ENCODE results near the gene RNF26. TPM values are rescaled to one million over a fixed set of nuclear protein-coding genes. Genes with fewer than 3 reads are reported as not detected.

The RNF26 gene
- total RNA-seq, 2 experiments from 2014 or later, result 30.2 to 31.9 TPM

- ATAC-seq (no peak), DNase-seq (no peak)
- Mint-ChIP-seq H3K4me1 (ENCODE audit: low read depth) (peaks cover 8% of the 10 kb centered on the region), H3K27ac (no peak overlapping the region), H3K36me3 (ENCODE audit: low read depth) (no peaks in the 10 kb centered on the region), H3K9me3 (no peaks in the 10 kb centered on the region), H3K4me3 (no peak overlapping the region), H3K27me3 (peaks cover 23% of the 10 kb centered on the region)
- ChIA-PET POLR2A (interaction anchor here (1.6 kb wide), 1 partner anchor 21 kb away, joined by 5 read pairs; no protein-coding TSS in a partner anchor), CTCF (interaction anchor here (1.1 to 9.0 kb wide), 21 partner anchors 9 to 194 kb away, joined by 3 to 241 read pairs (median 9); partner anchors contain the start of genes C1QTNF5, CBL, MFRP and RNF26)
- intact Hi-C loops (cut with micrococcal nuclease), result no loop called here
- no peak for TF ChIP-seq CTCF (IDR thresholded peaks at IDR 0.05)
Measured at GRCh38 chr11:119355091-119355843, 20.9 kb downstream of the RNF26 start.

- intact Hi-C loops (cut with micrococcal nuclease), result loop anchor here (2.0 kb wide), 1 partner anchor 118 kb away; no protein-coding TSS in a partner anchor
- Mint-ChIP-seq H3K4me3 (peak overlapping the region; percentile 77), H3K27ac (peak overlapping the region; percentile 41), H3K9me3 (no peaks in the 10 kb centered on the region), H3K27me3 (peaks cover 21% of the 10 kb centered on the region), H3K36me3 (ENCODE audit: low read depth) (no peaks in the 10 kb centered on the region), H3K4me1 (ENCODE audit: low read depth) (peaks cover 8% of the 10 kb centered on the region)
- POLR2A ChIA-PET, result interaction anchor here (0.7 to 1.6 kb wide), 3 partner anchors 19 to 262 kb away, joined by 3 to 5 read pairs (median 3); no protein-coding TSS in a partner anchor
- CTCF ChIA-PET, result interaction anchor here (0.7 to 9.0 kb wide), 42 partner anchors 8 to 216 kb away, joined by 3 to 241 read pairs (median 4); partner anchors contain the start of genes C1QTNF5, CBL, MFRP and NLRX1
- DNase-seq (peak; percentile 80), ATAC-seq (peak; percentile 90)
- TF ChIP-seq CTCF (IDR thresholded peaks at IDR 0.05), result peak; percentile 100
Measured at GRCh38 chr11:119356349-119357031, 22.2 kb downstream of the RNF26 start.

- H3K27ac Mint-ChIP-seq, result no peak overlapping the region
- peaks cover 20% of the 10 kb centered on the region for H3K27me3 Mint-ChIP-seq
- ChIA-PET POLR2A (interaction anchor here (1.6 kb wide), 1 partner anchor 19 kb away, joined by 5 read pairs; no protein-coding TSS in a partner anchor), CTCF (interaction anchor here (1.0 to 9.0 kb wide), 24 partner anchors 8 to 188 kb away, joined by 3 to 241 read pairs (median 7); partner anchors contain the start of genes C1QTNF5, MFRP, NLRX1 and RNF26)
- ATAC-seq (no peak), DNase-seq (no peak)
- H3K4me1 Mint-ChIP-seq (ENCODE audit: low read depth), result peaks cover 8% of the 10 kb centered on the region
- intact Hi-C loops (cut with micrococcal nuclease), result loop anchor here (2.0 kb wide), 1 partner anchor 118 kb away; no protein-coding TSS in a partner anchor
- peak overlapping the region; percentile 31 for H3K4me3 Mint-ChIP-seq
- H3K9me3 Mint-ChIP-seq, result no peaks in the 10 kb centered on the region
- no peak for TF ChIP-seq CTCF (IDR thresholded peaks at IDR 0.05)
- H3K36me3 Mint-ChIP-seq (ENCODE audit: low read depth), result no peaks in the 10 kb centered on the region
Measured at GRCh38 chr11:119357074-119357473, 22.7 kb downstream of the RNF26 start.

GRCh38 chr11:119359365-119360214, 25.3 kb downstream of the RNF26 start:
- H3K4me3 Mint-ChIP-seq, result no peak overlapping the region
- POLR2A ChIA-PET, result interaction anchor here (0.7 kb wide), 1 partner anchor 10 kb away, joined by 3 read pairs; no protein-coding TSS in a partner anchor
- peaks cover 28% of the 10 kb centered on the region for H3K27me3 Mint-ChIP-seq
- no peaks in the 10 kb centered on the region for H3K36me3 Mint-ChIP-seq (ENCODE audit: low read depth)
- H3K9me3 Mint-ChIP-seq, result no peaks in the 10 kb centered on the region
- H3K27ac Mint-ChIP-seq, result no peak overlapping the region
- CTCF ChIA-PET, result interaction anchor here (4.8 to 9.0 kb wide), 2 partner anchors 9 to 20 kb away, joined by 55 to 241 read pairs; partner anchors contain the start of gene USP2
- peaks cover 11% of the 10 kb centered on the region for H3K4me1 Mint-ChIP-seq (ENCODE audit: low read depth)
- DNase-seq, result no peak
- TF ChIP-seq CTCF (IDR thresholded peaks at IDR 0.05), result no peak
- ATAC-seq, result no peak
- intact Hi-C loops (cut with micrococcal nuclease), result no loop called here
